GM21528 (cell line): ENCODE measurements around the gene HLA-B.

Experiments
- ATAC-seq: cut with Tn5 transposase; IDR thresholded peaks from one replicate; pipeline ENCODE4 v1.9.1; 2021; ENCODE audit warnings: mild to moderate bottlenecking, moderate library complexity; ENCODE audit not compliant: unreplicated experiment, low FRiP score

HLA-B gene

DNA sequence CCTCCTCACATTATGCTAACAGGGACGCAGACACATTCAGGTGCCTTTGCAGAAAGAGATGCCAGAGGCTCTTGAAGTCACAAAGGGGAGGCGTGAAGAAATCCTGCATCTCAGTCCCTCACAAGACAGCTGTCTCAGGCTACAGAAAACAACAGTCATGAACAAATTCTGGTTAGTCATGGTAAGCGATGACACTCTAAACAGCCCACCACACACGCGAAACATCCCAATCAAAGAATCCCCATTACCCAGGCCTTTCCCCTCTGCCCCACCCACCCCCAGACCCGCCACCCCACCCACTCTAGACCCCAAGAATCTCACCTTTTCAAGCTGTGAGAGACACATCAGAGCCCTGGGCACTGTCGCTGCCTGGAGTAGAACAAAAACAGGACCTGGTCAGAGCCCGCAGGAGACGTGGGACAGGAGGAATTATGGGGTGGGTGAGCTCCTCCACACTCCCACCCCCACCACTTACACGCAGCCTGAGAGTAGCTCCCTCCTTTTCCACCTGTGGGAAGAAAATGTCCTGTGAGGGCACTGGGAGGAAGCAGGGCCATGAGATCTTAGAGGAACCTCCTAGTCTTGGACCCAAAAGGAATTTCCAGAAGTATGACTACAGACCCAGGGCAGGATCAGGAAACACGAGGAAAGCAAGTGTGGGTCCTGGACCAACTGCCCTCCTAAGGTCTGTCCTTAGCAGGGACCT lies 2.7 kb downstream of the HLA-B start:
- no peak for ATAC-seq

DNA sequence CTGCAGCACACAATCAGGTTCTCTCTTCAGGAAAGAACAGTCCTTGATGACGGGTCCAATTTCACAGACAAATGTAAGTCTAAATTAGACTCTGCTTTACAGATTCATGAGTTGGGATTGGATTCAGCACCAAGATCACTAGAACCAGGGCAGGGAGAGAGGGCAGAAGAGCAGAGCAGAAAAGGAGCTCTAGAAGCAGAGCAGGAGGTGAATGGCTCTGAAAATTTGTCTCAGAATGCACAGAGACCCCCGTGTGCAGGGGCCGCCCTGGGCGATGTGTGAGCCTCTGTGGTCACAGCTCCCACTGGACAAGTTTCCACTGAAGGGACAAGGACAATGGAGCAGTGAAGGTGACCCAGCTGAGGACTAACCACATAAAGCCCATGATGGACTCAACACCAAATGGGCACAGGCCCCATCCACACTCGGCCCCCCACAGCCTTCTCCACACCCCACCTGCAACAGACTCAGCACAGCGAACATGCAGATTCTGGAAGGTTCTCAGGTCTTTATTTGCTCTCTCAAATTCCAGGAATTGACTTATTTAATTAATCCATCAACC lies 3.5 kb downstream of the HLA-B start:
- no peak for ATAC-seq

DNA sequence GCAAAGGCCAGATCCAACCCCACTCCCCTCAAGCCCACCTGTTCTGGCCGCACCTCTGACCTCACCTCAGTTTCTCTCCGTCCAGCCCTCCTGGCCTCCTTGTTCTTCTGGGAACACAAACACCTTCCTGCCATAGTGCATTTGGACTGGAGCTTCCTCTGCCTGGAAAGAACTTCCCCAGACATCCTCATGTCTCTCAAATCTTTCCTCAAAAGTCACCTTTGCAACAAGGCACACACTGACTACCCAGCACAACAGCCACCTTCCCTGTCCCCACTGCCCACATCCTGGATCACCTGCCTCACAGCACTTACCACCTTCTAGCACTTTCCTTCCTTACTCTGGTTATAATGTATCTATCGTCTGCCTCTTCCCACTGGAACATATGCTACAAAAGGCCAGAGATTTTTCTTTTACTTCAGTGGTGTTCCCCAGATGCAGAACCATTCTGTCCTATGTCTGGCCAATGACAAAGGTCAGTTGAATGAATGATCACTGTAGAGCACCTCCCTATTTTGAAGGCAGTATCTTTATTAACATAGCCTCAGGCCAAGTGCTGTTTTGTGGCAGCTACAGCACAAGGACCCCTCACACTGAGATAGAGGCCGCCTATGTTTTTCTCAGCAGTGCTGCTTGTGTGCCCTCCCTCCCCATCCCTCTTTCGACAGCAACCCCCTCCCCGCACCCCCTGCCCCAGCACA lies 4.1 kb downstream of the HLA-B start:
- no peak for ATAC-seq

DNA sequence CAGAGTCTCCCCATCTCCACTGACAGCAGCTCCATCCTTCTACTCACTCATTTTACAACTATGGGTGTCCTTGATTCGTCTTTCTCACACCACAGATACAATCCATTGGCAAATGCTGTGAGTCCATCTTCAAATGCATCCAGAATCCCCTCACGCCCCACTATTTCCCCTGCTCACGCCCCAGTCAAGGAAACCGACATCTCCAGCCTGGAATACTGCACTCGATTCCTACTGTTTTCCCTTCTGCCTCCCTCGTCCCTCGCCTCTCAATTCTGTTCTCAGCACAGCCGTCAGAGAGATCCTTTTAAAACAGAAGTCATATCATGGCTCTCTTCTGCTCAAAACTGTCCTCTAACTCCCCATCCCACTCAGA lies 4.7 kb downstream of the HLA-B start:
- ATAC-seq = no peak

DNA sequence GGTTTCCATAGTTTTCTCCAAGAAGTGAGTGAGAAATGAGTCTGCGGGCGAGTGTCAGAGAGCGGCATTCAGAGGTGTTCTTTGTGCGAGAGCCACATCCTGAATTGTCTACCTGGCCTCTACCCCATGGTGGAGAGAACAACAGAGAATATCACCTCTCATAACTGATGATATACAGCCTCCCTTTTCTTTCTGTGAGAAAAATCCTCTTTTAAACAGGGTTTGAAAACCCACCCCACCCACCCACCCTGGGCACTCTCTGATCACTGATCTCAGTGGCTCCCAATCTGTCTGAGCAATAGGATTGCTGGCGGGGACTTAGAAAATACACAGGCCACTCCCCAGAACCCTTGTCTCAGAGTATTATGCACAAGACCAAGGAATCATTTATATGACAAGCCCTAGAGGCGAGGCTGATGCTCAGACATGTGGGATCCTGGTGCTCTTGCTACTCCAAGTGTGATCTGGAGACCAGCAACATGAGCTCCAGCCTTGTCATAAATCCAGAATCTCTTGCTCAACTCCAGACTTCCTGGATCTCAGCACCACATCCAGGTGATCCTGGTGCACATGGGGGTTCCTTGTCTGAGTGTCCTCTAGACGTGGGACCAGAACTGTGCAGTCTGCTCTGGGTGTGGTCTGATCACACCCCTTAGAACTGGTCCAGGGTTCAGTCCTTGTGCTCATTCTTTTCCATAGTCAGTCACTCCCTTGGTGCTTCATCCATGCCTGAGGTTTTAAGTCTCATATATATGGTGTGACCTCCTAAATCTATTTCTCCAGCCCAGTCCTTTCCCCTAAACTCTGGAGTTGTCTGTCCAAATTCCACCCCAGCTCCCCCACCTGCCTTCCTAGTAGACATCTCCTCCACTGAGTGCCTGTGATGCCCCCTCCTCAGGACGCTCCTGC lies 5.3 kb downstream of the HLA-B start:
- ATAC-seq = no peak

DNA sequence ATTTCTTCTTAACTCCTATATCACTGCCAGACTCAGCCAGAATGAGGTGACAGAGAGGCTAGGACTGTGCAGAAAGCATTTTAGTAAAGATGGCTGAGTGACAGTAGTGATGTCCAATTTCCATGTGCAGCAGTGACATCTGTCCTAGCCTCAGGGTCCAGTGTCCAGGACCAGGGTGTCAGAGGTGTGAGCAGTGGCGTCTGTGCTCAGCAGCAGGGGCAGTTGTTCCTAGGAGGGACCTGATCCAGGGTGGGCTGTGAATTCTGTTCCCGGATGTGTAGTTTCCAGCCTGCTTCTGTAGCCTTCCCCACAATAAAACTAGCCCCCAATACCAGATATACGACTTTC lies 6.0 kb downstream of the HLA-B start:
- ATAC-seq = no peak

DNA sequence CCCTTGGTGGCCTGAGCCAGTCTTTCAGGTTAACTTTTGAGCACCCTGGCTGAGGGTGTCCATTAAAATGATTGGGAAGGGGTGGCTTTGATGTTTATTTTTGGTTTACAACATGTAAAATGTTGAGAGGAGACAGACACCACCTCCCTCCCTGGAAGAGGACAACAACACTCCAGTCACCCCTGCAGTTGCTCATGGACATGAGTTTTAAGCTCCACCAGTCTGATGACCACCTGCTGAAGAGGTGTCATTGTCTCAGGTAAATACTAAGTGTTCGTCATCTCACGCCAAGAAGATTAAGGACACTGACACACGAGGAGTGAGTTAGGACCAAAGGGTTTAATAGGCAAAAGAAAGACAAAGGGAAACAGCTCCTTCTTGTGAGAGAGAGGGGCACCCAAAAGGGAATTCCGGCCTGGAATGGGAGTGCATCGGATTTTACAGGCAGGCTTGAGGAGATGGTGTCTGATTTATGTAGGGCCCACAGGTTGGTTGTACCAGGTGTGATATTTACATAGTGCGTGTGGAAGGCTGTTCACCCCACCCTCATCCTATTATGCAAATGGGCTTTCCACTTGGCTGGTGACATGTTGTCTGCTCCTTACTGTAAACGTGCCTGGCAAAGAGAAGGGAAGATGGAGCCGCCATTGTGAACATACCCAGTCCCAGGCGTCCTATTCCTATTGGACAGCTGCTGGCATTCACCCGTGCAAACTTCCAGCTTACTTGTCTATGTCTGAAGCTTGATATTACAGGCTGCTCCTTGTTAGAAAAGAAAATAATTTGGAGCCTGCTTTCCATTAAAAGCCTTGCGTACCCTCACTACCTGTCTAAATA lies 6.6 kb downstream of the HLA-B start:
- no peak for ATAC-seq

DNA sequence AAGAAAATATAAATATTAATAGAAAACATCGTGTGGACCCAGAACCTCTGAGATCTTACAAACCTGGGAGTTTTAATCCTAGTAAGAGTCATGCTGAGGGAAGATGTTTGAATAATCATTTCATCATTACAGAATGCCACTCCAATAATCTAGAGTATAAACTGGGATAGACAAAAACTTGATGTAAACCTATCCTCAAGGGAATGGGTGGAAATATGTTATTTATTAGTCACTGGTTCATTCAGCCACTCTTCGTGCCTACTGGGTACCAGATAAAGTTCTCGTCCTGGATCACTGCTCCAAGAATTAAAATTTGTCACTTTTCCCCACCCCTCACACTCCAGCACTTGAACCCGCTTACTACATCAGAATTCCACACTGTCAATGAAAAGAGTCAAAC lies 7.7 kb downstream of the HLA-B start:
- no peak for ATAC-seq

DNA sequence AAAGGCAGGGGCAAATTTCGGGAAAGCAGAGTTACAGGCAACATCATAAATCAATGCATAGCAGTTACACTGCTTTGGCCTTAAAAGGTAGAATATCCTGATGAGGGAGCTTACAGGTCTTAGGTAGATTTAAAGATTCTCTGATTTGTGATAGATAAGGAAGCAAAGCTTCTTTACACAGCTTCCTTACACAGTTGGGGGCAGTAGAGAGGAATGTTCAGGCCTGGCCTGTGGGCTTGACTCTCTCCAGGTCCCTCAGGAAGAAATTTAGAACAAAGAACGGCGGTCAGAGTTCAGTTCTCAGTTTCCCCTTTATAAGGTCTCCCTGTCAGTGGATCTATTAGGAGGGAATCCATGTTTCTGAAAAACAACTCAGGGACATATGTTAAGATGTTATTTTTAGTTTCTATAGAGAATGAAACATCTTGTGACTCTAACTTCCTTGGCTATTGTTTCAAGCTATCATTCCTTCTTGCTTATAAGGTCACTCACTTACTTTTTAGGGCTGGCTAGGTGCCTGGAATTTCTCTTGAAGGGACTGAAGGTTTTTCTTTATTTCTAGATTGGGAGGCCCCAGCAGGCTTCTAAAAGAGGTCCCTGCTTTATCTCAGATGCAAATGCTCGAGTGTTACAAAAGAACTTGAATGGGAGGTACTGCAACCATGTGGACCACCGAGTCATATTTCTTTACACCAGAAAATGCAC lies 11.8 kb downstream of the HLA-B start:
- ATAC-seq = no peak

DNA sequence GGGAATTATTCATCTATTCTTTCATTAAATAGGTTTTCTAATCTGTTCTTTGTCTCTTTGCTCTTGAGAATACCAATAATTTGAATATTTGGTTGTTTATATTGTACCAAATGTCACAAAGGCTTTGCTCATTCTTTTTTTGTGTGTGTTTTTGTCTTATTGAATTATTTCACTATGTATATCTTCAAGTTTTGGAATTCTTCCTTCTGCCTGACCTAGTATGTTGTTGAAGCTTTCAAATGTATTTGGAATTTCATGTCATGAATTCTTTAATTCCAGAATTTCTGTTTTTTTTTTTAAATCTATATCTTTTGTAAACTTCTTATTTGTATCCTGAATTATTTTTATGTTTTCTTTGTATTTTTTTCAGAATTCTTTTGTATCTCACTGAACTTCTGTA lies 16.8 kb downstream of the HLA-B start:
- no peak for ATAC-seq

DNA sequence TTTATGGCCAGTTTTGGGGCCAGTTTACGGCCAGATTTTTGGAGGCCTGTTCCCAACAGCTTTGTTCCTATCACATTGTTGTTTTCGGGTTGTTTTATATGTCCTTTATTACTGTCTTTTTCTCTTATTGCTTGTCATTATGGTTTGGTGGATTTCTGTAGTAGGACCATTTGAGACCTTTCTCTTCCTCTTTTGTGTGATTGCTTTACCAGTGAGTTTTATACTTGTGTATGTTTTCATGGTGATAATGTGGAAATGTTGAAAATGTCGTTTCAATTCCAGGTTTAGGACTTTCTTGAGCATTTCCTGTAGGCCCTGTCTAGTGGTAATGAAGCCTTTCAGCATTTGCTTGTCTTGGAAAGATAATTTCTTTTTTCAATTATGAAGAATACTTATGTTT lies 17.8 kb downstream of the HLA-B start:
- ATAC-seq = no peak

DNA sequence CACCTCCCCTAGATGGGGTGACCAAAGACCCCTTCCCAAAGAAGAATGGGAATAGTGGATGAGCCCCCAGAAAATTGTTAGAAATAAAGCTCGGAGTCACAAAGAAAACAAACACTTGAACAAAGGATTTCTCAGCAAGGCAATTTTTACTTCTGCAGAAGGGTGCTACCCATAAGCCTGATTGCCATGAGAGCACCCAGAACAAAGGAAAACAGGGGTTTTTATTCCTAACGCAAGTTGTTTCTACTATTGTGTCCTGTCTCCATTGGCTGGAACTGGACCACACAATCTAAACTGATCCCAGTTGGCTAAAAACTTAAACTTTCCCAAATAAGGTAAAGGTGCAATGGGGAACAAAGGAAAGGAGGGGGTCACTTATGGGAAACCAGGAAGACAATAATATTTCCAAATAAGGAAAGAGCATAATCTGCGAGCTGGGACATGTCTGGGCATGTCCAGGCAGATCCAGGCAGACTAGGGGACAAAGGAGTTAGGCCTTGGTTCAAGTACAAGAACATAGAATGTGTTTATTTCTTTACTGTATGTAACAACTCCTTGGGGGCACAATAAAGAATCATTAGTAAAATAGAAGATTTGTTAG lies 20.0 kb downstream of the HLA-B start:
- no peak for ATAC-seq

DNA sequence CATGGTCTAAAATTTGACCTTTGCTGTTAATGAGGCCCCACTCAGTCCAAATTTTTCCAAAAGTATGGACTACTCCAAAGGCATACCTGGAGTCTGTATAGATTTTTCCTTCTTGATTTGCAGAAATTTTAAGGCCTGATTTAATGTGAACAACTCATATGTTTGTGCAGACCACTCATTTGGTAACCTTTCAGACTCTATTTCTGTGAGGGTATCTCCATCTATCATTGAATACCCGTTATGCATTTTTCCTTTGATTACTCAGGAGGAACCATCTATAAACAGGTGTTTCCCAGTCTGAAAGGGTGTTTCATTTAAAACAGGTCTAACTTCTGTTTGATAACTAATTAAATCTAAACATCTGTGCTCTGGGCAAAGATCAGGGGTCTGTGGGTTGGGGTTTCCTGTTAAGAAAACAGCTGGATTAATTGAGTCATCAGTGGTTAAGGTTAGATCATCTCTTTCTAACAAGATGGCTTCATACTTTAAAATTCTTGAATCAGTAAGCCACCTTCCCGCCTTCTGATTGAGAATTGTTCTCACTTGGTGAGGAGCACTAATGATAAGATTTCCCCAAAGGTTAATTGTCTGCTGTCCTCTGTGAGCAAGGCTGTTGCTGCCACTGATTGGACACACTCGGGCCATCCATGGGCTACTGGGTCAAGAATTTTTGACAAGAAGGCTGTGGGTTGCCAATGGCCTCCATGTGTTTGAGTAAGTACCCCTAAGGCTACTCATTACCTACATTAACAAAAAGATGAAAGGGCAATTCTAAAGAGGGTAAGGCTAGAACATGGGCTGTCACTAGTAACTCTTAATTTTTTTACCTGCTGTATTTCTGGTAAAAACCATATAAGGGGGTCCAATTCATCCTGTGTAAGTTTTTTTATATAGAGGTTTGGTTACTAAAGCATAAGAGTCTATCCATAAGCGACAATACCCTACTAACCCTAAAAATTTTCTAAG lies 24.1 kb downstream of the HLA-B start:
- ATAC-seq = no peak

DNA sequence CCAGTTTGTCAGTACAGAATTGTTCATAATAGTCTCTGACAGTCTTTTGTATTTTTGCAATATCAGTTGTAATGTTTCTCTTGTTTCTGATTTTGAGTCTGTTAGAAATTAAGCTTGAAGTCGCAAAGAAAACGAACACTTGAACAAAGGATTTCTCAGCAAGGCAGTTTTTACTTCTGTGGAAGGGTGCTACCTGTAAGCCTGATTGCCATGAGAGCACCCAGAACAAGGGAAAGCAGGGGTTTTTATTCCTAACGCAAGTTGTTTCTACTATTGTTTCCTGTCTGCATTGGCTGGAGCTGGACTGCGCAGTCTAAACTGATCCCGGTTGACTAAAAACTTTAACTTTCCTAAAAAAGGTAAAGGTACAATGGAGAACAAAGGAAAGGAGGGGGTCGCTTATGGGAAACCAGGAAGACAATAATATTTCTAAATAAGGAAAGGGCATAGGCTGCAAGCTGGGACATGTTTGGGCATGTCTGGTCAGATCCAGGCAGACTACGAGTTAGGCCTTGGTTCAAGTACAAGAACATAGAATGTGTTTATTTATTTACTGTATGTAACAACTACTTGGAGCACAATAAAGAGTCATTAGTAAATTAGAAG lies 28.5 kb downstream of the HLA-B start:
- ATAC-seq = no peak

DNA sequence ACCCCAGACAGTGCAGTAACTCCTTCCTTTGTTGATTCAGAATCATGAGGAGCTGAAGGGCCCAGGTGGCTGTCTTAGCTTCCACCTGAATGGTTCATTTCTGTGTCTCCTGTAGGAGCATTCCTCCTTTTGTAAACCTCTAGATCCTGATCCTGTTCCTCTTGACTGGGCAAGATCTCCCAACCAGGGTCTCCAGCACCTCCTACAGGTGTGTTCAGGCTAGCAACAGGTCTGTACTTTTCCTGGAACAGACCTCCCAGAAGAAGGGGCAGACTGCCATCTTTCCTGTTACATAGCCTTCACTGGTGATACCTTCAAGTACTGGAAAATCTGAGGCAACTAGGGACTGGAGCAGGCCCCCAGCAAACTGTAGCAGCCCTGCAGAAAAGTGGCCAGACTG lies 35.2 kb downstream of the HLA-B start:
- ATAC-seq = no peak

DNA sequence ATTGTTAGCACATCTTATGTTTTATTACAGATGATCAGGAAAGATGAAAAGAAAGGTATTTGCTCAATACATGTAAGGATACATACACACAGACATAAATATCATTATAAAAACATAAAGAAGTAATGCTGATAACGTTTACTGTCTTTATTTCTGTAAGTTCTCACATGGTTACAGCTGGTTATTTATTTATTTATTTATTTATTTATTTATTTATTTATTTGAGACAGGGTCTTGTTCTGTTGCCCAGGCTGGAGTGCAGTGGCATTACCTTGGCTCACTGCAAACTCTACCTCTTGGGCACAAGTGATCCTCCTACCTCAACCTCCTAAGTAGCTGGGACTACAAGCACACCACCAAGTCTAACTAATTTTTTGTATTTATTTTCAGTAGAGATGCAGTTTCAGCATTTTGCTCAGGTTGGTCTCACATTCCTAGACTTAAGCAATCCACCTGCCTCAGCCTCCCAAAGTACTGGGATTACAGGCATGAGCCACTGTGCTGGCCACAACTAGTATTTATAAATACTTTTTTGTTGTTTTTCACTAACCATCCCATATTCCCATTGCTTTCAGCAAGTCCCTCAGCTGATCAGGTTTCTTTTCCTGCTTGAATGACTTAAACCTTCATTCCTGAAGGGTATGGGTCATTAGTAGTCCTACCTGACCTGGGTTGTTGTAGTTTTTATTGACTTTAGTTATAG lies 35.8 kb downstream of the HLA-B start:
- ATAC-seq = no peak

DNA sequence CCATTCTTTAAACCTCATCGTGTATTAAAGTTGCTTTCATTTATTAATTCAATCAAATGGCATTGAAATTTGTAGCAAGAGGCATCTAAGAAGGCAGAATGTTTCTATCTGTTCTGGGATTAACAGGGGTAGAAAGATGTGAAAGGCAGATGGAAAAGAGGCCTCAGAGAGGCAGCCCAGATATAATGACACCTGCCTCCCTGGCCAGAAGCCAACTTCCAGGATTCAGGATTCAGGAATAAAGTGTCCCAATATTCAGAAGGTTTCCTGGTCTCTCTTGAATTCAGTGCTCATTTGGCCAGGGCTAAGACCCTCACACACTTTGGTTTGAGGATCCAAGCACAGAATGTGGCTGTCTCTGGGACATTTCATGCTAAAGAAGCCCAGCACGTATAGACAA lies 39.9 kb downstream of the HLA-B start:
- ATAC-seq = no peak
